Measurements from ENCODE around the gene CXorf51A.
A peak's percentile ranks its signal among the peaks of the same experiment; 100 is the strongest.
"Not testable (repeated sequence)": the region's sequence is repeated elsewhere in the genome, so short reads cannot be mapped to it uniquely, and the experiment has no call there.

CXorf51A gene

DNA sequence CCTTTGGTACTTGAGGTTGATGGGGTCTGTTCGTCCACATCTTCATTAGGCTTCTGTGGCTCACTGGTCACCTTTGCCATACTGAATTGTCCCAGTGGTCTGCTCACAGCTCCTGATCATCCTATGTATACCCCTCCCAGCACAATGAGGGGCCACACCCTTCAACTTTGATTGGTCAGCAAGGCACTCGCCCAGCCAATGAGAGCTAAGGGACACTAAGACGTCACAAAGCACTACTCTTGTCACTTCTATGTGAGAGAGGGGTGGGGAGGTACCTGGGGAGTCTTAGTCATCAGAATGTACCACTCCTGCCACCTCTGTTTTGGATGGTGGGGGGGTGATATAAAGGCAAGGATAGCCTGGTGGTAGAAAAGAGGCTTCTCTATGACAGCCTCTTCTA is at the start of gene CXorf51A:
TSS of gene CXorf51A (minus strand) at position 101 of the 400 bp plus-strand sequence. CDS start at position 80, 21 bp downstream.
- DNase-seq (ENCODE audit: low spot score), result not testable (repeated sequence)

DNA sequence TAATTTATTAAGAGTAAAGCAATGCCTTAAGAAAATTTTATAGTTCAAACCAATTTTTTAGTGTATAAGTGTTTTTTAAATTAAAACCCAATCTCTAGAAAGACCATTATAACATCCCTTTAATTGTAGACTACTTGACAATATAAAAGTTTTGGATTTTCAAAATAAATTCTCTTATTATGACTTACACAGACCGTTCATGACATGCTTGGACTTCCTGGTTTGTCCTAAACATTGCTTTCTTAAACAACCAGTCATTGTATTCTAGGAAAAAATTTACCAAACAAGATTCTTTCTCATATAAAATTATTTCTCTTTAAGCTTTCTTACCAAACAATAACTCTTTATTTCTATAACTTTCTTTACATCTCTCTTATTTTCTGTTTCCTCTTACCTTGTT is 49.0 kb upstream of the CXorf51A start:
- DNase-seq (ENCODE audit: low spot score), result no peak

DNA sequence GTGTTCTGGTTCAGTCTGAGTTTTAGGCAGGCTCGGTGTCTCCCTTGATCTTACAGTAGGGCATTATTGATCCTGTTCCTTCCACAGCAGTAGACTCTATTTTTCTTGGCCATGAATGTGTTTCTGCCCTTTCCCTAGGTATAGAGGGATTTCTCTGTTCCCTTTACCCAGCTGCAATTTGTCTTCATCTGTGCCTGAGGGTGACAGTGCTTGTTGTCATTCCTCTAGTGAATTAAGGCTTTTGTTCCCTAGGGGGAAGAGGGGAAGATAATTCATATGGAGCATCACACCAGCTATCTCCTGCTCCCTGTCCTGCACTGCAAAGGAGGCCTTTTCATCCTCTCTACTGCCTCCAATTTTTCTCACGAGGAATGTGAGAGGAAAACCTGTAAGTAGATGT is 39.7 kb upstream of the CXorf51A start:
- DNase-seq (ENCODE audit: low spot score), result peak; percentile 73

DNA sequence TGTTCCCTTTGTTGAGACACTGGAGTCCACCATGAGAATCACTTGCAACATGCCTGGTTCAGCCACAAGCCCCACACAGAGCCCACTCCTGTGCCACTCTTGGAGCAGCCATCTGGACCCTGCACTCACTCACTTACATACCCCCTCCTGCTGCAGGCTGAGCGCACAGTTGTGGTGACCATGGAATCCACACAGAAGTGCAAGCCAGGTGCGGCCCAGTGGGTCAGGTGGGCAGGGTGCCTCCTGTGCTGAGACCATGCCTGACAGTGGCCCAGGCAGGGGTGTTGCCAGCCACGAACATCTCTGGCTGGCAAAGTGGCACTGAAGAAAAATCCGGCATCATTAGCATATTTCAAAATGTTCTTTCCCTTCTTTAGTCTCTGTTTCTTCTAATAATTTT is 17.4 kb upstream of the CXorf51A start:
- DNase-seq (ENCODE audit: low spot score), result no peak

DNA sequence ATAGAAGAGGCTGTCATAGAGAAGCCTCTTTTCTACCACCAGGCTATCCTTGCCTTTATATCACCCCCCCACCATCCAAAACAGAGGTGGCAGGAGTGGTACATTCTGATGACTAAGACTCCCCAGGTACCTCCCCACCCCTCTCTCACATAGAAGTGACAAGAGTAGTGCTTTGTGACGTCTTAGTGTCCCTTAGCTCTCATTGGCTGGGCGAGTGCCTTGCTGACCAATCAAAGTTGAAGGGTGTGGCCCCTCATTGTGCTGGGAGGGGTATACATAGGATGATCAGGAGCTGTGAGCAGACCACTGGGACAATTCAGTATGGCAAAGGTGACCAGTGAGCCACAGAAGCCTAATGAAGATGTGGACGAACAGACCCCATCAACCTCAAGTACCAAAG is 5.1 kb downstream of the CXorf51A start, which contains the start of gene CXorf51B:
TSS of gene CXorf51B (plus strand) at position 301 of the 400 bp plus-strand sequence. CDS start at position 322, 21 bp downstream.
- not testable (repeated sequence) for DNase-seq (ENCODE audit: low spot score)
